Superior temporal gyrus (tissue), 1 donor: ENCODE measurements around the gene THSD7B.
"Not testable (repeated sequence)": the region's sequence is repeated elsewhere in the genome, so short reads cannot be mapped to it uniquely, and the experiment has no call there.

Source experiments
- DNase-seq: peaks from one replicate; pipeline ENCODE4 v3.0.0-alpha.2; 2016; ENCODE audit errors: extremely low spot score

The THSD7B gene

GRCh38 chr2:137539336-137539735, 774.0 kb downstream of the THSD7B start:
- DNase-seq: no peak

GRCh38 chr2:137547842-137548241, 782.5 kb downstream of the THSD7B start:
- no peak for DNase-seq

- no peak for DNase-seq
These were observed 801.0 kb downstream of the THSD7B start for GRCh38 chr2:137566387-137566786.

- no peak for DNase-seq
These were observed 805.1 kb downstream of the THSD7B start for GRCh38 chr2:137570484-137570883.

DNA sequence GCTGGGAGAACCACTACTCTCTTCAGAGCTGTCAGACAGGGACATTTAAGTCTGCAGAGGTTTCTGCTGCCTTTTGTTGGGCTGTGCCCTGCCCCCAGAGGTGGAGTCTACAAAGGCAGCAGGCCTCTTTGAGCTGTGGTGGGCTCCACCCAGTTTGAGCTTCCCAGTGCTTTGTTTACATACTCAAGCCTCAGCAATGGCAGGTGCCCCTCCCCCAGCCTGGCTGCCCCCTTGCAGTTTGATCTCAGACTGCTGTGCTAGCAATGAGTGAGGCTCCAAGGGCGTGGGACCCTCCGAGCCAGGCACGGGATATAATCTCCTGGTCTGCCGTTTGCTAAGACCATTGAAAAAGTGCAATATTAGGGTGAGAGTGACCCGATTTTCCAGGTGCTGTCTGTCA, 822.5 kb downstream of the THSD7B start:
- not testable (repeated sequence) for DNase-seq

- DNase-seq: not testable (repeated sequence)
These were observed 823.2 kb downstream of the THSD7B start for GRCh38 chr2:137588578-137588977.

GRCh38 chr2:137590102-137590501, 824.8 kb downstream of the THSD7B start:
- DNase-seq: no peak

DNA sequence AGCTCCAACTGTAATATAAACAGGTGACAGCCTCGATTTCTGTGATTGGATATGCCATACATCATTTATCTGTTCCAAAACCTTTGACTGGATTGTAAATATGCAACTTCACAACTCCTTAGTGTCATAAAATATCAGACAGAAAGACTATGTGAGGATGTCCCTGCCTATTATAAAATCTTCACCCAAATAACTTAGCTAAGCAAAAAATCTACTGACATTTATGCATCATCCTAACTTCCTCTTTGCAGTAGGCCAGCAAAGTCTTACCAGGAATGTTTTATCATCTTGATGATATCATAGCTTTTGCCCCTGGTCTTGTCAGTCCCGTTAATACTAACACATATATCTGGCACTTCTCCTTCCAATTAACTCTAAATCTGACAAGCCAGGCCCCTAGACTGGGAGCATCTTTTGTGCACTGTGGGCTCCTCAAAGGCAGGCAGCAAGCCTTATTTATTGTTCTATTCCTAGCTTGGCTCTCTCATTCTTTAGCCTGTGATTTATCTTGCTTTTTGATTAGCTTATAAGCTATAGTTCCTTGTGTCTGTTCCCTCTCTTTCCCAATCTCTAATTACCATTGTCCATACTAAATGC, 842.5 kb downstream of the THSD7B start:
- DNase-seq: no peak

GRCh38 chr2:137638932-137639331, 873.6 kb downstream of the THSD7B start:
- no peak for DNase-seq

GRCh38 chr2:137644731-137645130, 879.4 kb downstream of the THSD7B start:
- DNase-seq: peak; percentile 52

DNA sequence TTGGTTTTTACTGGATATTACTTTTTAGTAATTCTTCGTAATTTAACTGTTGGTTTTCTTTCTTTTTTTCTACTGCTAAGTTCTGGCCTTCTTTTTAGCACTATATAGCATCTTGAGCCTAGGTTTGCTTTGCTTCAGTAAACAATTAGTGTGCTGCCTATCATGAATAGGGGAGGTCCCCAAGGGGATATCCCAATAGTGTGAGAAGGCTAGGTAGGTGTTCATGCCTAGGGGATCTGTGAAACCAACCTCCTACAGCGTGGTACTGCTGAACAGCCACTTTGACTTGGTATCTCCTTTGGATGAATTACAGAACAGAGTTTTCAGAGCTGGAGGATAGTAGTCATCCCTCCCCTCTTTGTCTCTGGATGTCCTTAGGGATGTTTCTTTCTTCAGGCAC, 888.7 kb downstream of the THSD7B start:
- DNase-seq: no peak

DNA sequence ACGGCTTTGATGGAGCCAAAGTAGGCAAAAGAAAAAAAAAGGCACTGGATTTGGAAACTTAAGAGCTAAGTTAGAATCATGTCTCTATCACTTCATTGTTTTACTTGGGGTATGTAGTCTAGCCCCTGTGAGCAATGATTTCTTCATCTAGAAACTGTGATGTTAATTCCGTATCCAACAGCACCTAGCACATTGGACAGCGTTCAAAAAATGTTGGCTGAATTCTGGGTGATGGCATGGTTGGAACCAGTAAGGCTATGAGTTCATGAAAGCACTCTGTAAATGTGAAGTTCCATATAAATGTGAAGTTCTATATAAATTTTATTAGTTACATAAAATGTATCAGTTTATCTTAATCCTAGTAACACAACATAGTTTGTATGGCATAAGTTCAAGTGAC, 890.5 kb downstream of the THSD7B start:
- no peak for DNase-seq

DNA sequence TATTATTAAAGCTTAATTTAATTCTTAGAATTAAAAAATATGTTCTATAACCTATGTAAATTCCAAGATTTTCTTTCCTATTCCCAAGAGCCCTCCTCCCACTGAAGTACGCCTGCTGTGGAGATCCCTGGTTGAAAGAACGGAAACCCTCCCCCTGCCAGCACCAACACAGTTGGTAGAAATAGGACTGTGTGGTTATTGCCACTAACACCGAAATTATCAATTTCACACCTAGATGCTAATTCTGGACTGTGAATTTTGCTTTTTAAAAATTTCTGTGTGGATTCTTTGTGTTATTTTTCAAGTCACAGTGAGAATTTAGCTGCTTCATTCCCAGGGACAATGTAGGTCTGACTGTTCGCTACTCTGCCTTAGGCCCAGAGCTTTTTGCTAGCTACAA, 893.1 kb downstream of the THSD7B start:
- DNase-seq: no peak

- no peak for DNase-seq
These were observed 894.3 kb downstream of the THSD7B start for GRCh38 chr2:137659616-137660015.

DNA sequence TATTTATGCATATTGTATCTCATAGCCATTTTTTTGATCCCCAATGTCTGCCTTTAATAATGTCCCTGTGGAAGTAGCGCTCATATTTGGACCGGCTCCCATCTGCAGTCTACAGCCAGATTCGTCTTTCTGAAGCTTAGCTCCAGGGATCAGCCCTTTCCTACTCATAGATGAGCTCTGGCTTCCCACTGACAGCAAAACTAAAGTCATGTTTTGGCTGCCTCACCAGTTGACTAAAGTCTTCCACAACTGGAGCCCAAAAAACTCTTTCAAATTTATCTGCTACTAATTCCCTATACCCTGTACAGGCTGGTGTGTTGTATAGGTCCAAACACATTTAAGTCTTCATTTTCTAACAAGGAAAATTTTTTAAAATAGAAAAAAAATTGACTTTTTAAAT, 904.8 kb downstream of the THSD7B start:
- DNase-seq: no peak

- no peak for DNase-seq
These were observed 907.7 kb downstream of the THSD7B start for GRCh38 chr2:137672989-137673552.

GRCh38 chr2:137674991-137675390, 909.6 kb downstream of the THSD7B start:
- DNase-seq: no peak

DNA sequence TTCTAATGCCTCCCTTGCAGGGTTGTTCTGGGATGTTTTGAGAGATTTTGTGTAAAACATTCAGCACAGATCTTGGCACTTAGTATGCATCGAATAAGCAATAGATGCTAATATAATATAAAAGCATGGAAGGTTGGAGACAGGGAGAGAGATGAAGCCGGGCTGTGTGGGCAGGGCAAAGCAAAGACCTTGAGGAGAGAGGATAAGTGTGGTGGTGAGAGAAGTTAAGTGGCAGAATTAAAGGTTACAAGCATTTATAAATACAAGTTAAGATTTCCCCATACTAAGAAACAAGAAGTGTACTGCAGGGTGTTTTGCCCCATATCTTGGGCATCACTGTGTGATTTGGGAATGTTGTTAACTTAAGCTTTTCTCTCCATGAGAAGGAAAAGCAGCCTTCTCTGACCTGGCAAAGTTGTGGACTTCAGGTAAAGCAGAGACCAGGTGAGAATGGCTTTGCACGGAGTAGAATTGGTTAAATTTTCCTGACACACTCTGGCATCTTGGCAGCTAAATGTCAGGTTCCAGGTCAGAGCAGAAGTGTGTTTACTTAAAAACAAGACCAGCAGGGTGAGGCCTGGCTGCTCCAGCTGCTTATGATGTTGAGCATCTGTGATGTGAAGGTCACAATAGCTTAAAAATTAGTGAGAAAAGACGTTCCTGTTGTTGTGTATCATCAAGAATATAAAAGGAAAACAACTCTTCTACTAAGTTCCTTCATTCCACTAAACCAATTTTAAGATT, 910.4 kb downstream of the THSD7B start:
- no peak for DNase-seq

DNA sequence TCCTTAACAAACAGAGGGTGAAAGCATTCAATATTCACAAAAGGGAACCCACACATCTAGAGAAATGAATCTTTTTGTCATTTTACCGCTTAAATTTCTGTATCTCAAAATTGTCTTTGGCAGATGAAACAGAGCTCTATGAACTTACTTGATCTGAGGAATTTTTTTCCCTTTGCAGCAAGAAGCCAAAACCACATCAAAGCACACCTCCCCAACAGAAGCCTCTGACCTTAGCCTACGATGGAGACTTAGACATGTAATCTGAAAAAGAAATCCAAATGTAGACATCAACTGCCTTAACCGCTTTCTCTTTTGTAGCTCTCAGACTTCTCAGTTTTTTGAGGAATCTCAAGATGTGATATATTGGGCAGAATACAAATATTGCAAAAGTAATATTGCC, 911.0 kb downstream of the THSD7B start:
- DNase-seq: no peak

DNA sequence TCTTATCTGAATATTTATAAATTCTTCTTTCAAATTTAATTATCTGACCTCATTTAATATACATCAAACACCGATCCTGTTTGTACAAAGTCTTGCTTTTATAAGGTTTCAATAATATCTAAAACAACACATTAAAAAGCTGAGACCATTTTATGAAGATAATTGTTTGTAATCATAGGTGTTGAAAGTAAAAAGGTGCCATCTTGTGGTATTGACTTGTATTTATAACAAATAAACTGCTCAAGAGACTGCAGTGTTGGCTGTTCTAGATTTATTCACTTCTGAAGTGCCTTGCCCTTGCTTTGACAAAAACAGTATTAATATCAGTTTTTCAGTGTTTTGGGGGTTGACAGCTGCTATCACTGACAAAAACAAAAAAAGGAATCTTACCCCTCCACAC, 912.1 kb downstream of the THSD7B start:
- no peak for DNase-seq

- DNase-seq: no peak
These were observed 924.2 kb downstream of the THSD7B start for GRCh38 chr2:137689549-137689948.

GRCh38 chr2:137693534-137693933, 928.2 kb downstream of the THSD7B start:
- DNase-seq: no peak

DNA sequence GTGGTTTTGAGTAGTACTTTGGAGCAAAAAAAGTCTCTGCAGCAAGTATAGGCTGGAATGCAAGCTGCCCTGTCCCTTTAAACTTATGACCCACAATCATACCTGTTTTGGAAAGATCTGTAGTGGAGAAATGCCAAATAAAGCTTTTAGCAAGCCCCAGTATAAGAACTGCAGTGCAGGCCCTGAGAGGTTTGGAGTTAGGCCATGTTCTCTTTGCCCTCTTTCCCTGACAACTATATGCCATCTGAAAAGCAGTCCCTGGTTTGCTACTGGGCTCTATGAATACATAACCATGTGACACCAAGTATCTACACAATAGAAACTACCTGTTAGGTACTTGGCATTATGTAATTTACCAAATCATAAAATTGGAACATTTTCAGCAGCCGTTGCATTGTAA, 931.6 kb downstream of the THSD7B start:
- no peak for DNase-seq
